H1 (cell line): Measurements from ENCODE around the gene PAQR7. TPM values are rescaled to one million over a fixed set of nuclear protein-coding genes. Genes with fewer than 3 reads are reported as not detected.

Source experiments
- ASH2L ChIP-seq: fragments of 200-600, 300-600 bp; sonication (generic); IDR thresholded peaks from one replicate; pipeline ENCODE4 v1.7.1; 2017; ENCODE audit warnings: low read length
- BACH1 ChIP-seq: IDR thresholded peaks from 2 replicates; pipeline ENCODE4 v1.6.1; 2012; ENCODE audit warnings: low read length, improper control_type of control experiment
- BRCA1 ChIP-seq: IDR thresholded peaks from 2 replicates; pipeline ENCODE4 v1.6.1; 2012; ENCODE audit warnings: low read depth, low read length, improper control_type of control experiment
- CBX8 ChIP-seq: fragments of 300-800, 300-1000 bp; sonication (generic); IDR thresholded peaks from 2 replicates; pipeline ENCODE4 v1.7.1; 2016; ENCODE audit warnings: low read depth, low read length, borderline replicate concordance
- CHD7 ChIP-seq: fragments of 300-600 bp; sonication (generic); IDR thresholded peaks from 2 replicates; pipeline ENCODE4 v1.7.1; 2012; ENCODE audit warnings: low read length, moderate library complexity, mild to moderate bottlenecking, inconsistent platforms; ENCODE audit not compliant: insufficient replicate concordance
- FOSL1 ChIP-seq: IDR thresholded peaks from 2 replicates; pipeline ENCODE4 v1.6.1; 2011; ENCODE audit warnings: mild to moderate bottlenecking, low read depth, low read length, moderate library complexity; ENCODE audit not compliant: insufficient read depth
- JUN ChIP-seq: IDR thresholded peaks from 2 replicates; pipeline ENCODE4 v1.6.1; 2011; ENCODE audit warnings: low read depth, mild to moderate bottlenecking, improper control_type of control experiment, low read length
- SAP30 ChIP-seq: fragments of 300-600 bp; sonication (generic); IDR thresholded peaks from 2 replicates; pipeline ENCODE4 v1.7.1; 2012; ENCODE audit warnings: low read length, moderate library complexity, mild to moderate bottlenecking, inconsistent platforms; ENCODE audit not compliant: insufficient read depth, insufficient replicate concordance
- polyA plus RNA-seq, 7 experiments: library from polyadenylated mRNA; depleted of rRNA in 3 of 7; stranded (reverse) in 5 of 7; unstranded in 2 of 7; fragments of >200 nt in 5 of 7; fragments of 200-250 nt in 2 of 7; gene quantifications; 1 replicate in 5 of 7; 2 replicates in 1 of 7; 4 replicates in 1 of 7; pipeline versions ENCODE4 v1.2.1 to v1.2.3, GENCODE V29; 2011 to 2013; ENCODE audit warnings: missing spikeins in 2 of 7, mixed read lengths in 2 of 7
- total RNA-seq: library from RNA; stranded (reverse); fragmentation: NEBNext Ultra II Directional; extraction: Animal tissue kit (Norgen Biotek cat#: 25700); gene quantifications from 2 replicates; pipeline ENCODE4 v1.2.1, GENCODE V29; 2021

The PAQR7 gene
- total and polyA plus RNA-seq, 2 of the 8 experiments (the other 6 are each of a cell fraction or from before 2014, with no cell fraction given) = 7.3 to 7.4 TPM

GRCh38 chr1:25847929-25848328 is 27.6 kb downstream of the PAQR7 start (continued):
- TF ChIP-seq CHD7 (no peak), BRCA1 (no peak), ASH2L (no peak), BACH1 (no peak), JUN (no peak), FOSL1 (no peak), CBX8 (no peak), SAP30 (no peak)
